Gastroesophageal sphincter (tissue), 3 donors: ENCODE measurements around the gene CNTNAP1.

ENCODE experiments used
- EP300 ChIP-seq: sonication (generic); formaldehyde crosslinking; IDR thresholded peaks from one replicate; pipeline ENCODE4 v1.6.1; 2017; ENCODE audit warnings: antibody characterized with exemption, mild to moderate bottlenecking
- POLR2A ChIP-seq, 2 donors: fragments of 450-650 bp; IDR thresholded peaks; one replicate each; pipeline ENCODE4 v1.6.1; 2017; ENCODE audit warnings: antibody characterized with exemption in 2 of 2, mild to moderate bottlenecking in 2 of 2, moderate library complexity in 1 of 2
- TF ChIP-seq, protein P1 (sequence below), 4 experiments: fragments of 200-600 bp in 2 of 4; fragments of 450-650 bp in 2 of 4; sonication (generic) in 1 of 4; IDR thresholded peaks; one replicate each; pipeline ENCODE4 v1.5.1; 2017 to 2019; ENCODE audit warnings: antibody characterized with exemption in 4 of 4, mild to moderate bottlenecking in 2 of 4, moderate library complexity in 2 of 4

DNA sequence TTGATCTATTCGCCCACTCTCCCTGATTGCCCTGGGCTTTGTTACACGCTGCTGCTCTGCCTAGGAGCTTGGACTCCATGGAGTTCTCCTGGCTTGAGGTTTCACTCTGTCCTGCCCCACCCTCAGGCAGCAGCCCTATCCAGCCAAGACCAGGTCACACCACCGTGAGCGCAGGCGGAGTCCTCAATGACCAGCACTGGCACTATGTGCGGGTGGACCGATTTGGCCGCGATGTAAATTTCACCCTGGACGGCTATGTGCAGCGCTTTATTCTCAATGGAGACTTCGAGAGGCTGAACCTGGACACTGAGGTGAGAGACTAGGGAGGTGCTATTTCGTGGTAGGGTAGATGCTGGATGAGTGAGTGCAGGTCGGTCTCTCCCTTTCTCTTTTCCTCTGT is 3.5 kb downstream of the CNTNAP1 start:
- TF ChIP-seq, protein P1, sequence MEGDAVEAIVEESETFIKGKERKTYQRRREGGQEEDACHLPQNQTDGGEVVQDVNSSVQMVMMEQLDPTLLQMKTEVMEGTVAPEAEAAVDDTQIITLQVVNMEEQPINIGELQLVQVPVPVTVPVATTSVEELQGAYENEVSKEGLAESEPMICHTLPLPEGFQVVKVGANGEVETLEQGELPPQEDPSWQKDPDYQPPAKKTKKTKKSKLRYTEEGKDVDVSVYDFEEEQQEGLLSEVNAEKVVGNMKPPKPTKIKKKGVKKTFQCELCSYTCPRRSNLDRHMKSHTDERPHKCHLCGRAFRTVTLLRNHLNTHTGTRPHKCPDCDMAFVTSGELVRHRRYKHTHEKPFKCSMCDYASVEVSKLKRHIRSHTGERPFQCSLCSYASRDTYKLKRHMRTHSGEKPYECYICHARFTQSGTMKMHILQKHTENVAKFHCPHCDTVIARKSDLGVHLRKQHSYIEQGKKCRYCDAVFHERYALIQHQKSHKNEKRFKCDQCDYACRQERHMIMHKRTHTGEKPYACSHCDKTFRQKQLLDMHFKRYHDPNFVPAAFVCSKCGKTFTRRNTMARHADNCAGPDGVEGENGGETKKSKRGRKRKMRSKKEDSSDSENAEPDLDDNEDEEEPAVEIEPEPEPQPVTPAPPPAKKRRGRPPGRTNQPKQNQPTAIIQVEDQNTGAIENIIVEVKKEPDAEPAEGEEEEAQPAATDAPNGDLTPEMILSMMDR (IDR thresholded peaks at IDR 0.05): no peak
- no peak for TF ChIP-seq EP300
- TF ChIP-seq POLR2A (IDR thresholded peaks at IDR 0.05): no peak
